ENCODE data around the gene CHST8. TPM values are rescaled to one million over a fixed set of nuclear protein-coding genes. Genes with fewer than 3 reads are reported as not detected.

The CHST8 gene
- total RNA-seq, 2 experiments from 2014 or later: not detected

GRCh38 chr19:33799476-33799875 lies 177.7 kb downstream of the CHST8 start:
- H3K9me3 Mint-ChIP-seq (ENCODE audit: low read depth): no peaks in the 10 kb centered on the region
- POLR2A ChIA-PET: no interaction called here
- intact Hi-C loops (cut with DNase I, micrococcal nuclease): loop anchor here in 1 of 2 experiments (5.0 to 10.0 kb wide), 3 partner anchors 198 to 622 kb away; no protein-coding TSS in a partner anchor
- ATAC-seq (no peak), DNase-seq (no peak)
- CTCF ChIA-PET: interaction anchor here (1.0 kb wide), 1 partner anchor 243 kb away, joined by 3 read pairs; no protein-coding TSS in a partner anchor
- no peak overlapping the region for H3K4me3 Mint-ChIP-seq
- no peaks in the 10 kb centered on the region for H3K36me3 Mint-ChIP-seq (ENCODE audit: low read depth)
- no peak overlapping the region for H3K27ac Mint-ChIP-seq
- H3K4me1 Mint-ChIP-seq: peaks cover 2% of the 10 kb centered on the region
- H3K27me3 Mint-ChIP-seq: peaks cover 9% of the 10 kb centered on the region

- no peak for ATAC-seq
- intact Hi-C loops (cut with DNase I, micrococcal nuclease): no loop called here
- ChIA-PET POLR2A (no interaction called here), CTCF (no interaction called here)
- Mint-ChIP-seq H3K36me3 (ENCODE audit: low read depth) (no peaks in the 10 kb centered on the region), H3K27ac (no peak overlapping the region), H3K9me3 (ENCODE audit: low read depth) (no peaks in the 10 kb centered on the region), H3K27me3 (peaks cover 9% of the 10 kb centered on the region), H3K4me1 (peaks cover 2% of the 10 kb centered on the region), H3K4me3 (no peak overlapping the region)
- no peak for DNase-seq
Measured at GRCh38 chr19:33800012-33800680, 178.4 kb downstream of the CHST8 start.

GRCh38 chr19:33801411-33801810 lies 179.7 kb downstream of the CHST8 start:
- peaks cover 9% of the 10 kb centered on the region for H3K27me3 Mint-ChIP-seq
- H3K4me1 Mint-ChIP-seq: peaks cover 5% of the 10 kb centered on the region
- intact Hi-C loops (cut with DNase I, micrococcal nuclease): no loop called here
- H3K4me3 Mint-ChIP-seq: no peak overlapping the region
- ChIA-PET CTCF (no interaction called here), POLR2A (no interaction called here)
- H3K27ac Mint-ChIP-seq: no peak overlapping the region
- H3K36me3 Mint-ChIP-seq (ENCODE audit: low read depth): no peaks in the 10 kb centered on the region
- ATAC-seq (no peak), DNase-seq (no peak)
- no peaks in the 10 kb centered on the region for H3K9me3 Mint-ChIP-seq (ENCODE audit: low read depth)

- H3K27ac Mint-ChIP-seq: no peak overlapping the region
- POLR2A ChIA-PET: no interaction called here
- peaks cover 9% of the 10 kb centered on the region for H3K27me3 Mint-ChIP-seq
- DNase-seq (no peak), ATAC-seq (no peak)
- H3K36me3 Mint-ChIP-seq (ENCODE audit: low read depth): no peaks in the 10 kb centered on the region
- H3K4me3 Mint-ChIP-seq: no peak overlapping the region
- CTCF ChIA-PET: no interaction called here
- H3K9me3 Mint-ChIP-seq (ENCODE audit: low read depth): no peaks in the 10 kb centered on the region
- H3K4me1 Mint-ChIP-seq: peaks cover 5% of the 10 kb centered on the region
- intact Hi-C loops (cut with DNase I, micrococcal nuclease): no loop called here
Measured at GRCh38 chr19:33802001-33802400, 180.2 kb downstream of the CHST8 start.

GRCh38 chr19:33802801-33803200 lies 181.0 kb downstream of the CHST8 start:
- CTCF ChIA-PET: interaction anchor here (0.6 kb wide), 1 partner anchor 436 kb away, joined by 4 read pairs; no protein-coding TSS in a partner anchor
- POLR2A ChIA-PET: no interaction called here
- DNase-seq (no peak), ATAC-seq (no peak)
- H3K36me3 Mint-ChIP-seq (ENCODE audit: low read depth): no peaks in the 10 kb centered on the region
- intact Hi-C loops (cut with DNase I, micrococcal nuclease): no loop called here
- H3K27ac Mint-ChIP-seq: no peak overlapping the region
- H3K9me3 Mint-ChIP-seq (ENCODE audit: low read depth): no peaks in the 10 kb centered on the region
- H3K4me3 Mint-ChIP-seq: no peak overlapping the region
- H3K4me1 Mint-ChIP-seq: peaks cover 3% of the 10 kb centered on the region
- H3K27me3 Mint-ChIP-seq: peaks cover 6% of the 10 kb centered on the region

GRCh38 chr19:33803383-33803782 lies 181.6 kb downstream of the CHST8 start:
- no peak overlapping the region for H3K27ac Mint-ChIP-seq
- ChIA-PET CTCF (interaction anchor here (0.6 to 0.8 kb wide), 3 partner anchors 208 to 993 kb away, joined by 3 to 4 read pairs (median 4); no protein-coding TSS in a partner anchor), POLR2A (no interaction called here)
- ATAC-seq (no peak), DNase-seq (no peak)
- H3K9me3 Mint-ChIP-seq (ENCODE audit: low read depth): no peaks in the 10 kb centered on the region
- intact Hi-C loops (cut with DNase I, micrococcal nuclease): no loop called here
- H3K36me3 Mint-ChIP-seq (ENCODE audit: low read depth): no peaks in the 10 kb centered on the region
- peaks cover 3% of the 10 kb centered on the region for H3K4me1 Mint-ChIP-seq
- no peak overlapping the region for H3K4me3 Mint-ChIP-seq
- H3K27me3 Mint-ChIP-seq: peaks cover 6% of the 10 kb centered on the region

GRCh38 chr19:33804021-33804799 lies 182.5 kb downstream of the CHST8 start:
- no peak overlapping the region for H3K4me3 Mint-ChIP-seq
- peaks cover 3% of the 10 kb centered on the region for H3K4me1 Mint-ChIP-seq
- no peak overlapping the region for H3K27ac Mint-ChIP-seq
- H3K9me3 Mint-ChIP-seq (ENCODE audit: low read depth): no peaks in the 10 kb centered on the region
- DNase-seq: no peak
- ChIA-PET CTCF (interaction anchor here (0.5 to 0.8 kb wide), 3 partner anchors 207 to 992 kb away, joined by 3 to 5 read pairs (median 4); no protein-coding TSS in a partner anchor), POLR2A (no interaction called here)
- no peaks in the 10 kb centered on the region for H3K27me3 Mint-ChIP-seq
- intact Hi-C loops (cut with DNase I, micrococcal nuclease): no loop called here
- ATAC-seq: no peak
- no peaks in the 10 kb centered on the region for H3K36me3 Mint-ChIP-seq (ENCODE audit: low read depth)

- intact Hi-C loops (cut with DNase I, micrococcal nuclease): no loop called here
- ChIA-PET CTCF (interaction anchor here (0.6 kb wide), 1 partner anchor 27 kb away, joined by 5 read pairs; no protein-coding TSS in a partner anchor), POLR2A (no interaction called here)
- Mint-ChIP-seq H3K4me1 (peaks cover 3% of the 10 kb centered on the region), H3K9me3 (ENCODE audit: low read depth) (no peaks in the 10 kb centered on the region), H3K27ac (no peak overlapping the region), H3K27me3 (no peaks in the 10 kb centered on the region), H3K36me3 (ENCODE audit: low read depth) (no peaks in the 10 kb centered on the region), H3K4me3 (no peak overlapping the region)
- ATAC-seq (no peak), DNase-seq (no peak)
Measured at GRCh38 chr19:33805313-33805712, 183.6 kb downstream of the CHST8 start.

- Mint-ChIP-seq H3K36me3 (ENCODE audit: low read depth) (no peaks in the 10 kb centered on the region), H3K27ac (no peak overlapping the region), H3K9me3 (ENCODE audit: low read depth) (no peaks in the 10 kb centered on the region), H3K4me3 (no peak overlapping the region), H3K27me3 (no peaks in the 10 kb centered on the region), H3K4me1 (peaks cover 3% of the 10 kb centered on the region)
- CTCF ChIA-PET: interaction anchor here (0.6 kb wide), 1 partner anchor 28 kb away, joined by 5 read pairs; no protein-coding TSS in a partner anchor
- ATAC-seq (no peak), DNase-seq (no peak)
- intact Hi-C loops (cut with DNase I, micrococcal nuclease): no loop called here
- POLR2A ChIA-PET: no interaction called here
Measured at GRCh38 chr19:33805840-33806433, 184.2 kb downstream of the CHST8 start.

- peaks cover 3% of the 10 kb centered on the region for H3K4me1 Mint-ChIP-seq
- H3K36me3 Mint-ChIP-seq (ENCODE audit: low read depth): no peaks in the 10 kb centered on the region
Measured at GRCh38 chr19:33806434-33806881, 184.7 kb downstream of the CHST8 start.

GRCh38 chr19:33808399-33808798 lies 186.6 kb downstream of the CHST8 start:
- Mint-ChIP-seq H3K36me3 (ENCODE audit: low read depth) (peaks cover 2% of the 10 kb centered on the region), H3K9me3 (ENCODE audit: low read depth) (no peaks in the 10 kb centered on the region), H3K4me1 (peaks cover 3% of the 10 kb centered on the region), H3K27me3 (no peaks in the 10 kb centered on the region), H3K4me3 (no peak overlapping the region), H3K27ac (no peak overlapping the region)
- intact Hi-C loops (cut with DNase I, micrococcal nuclease): no loop called here
- no peak for ATAC-seq
- ChIA-PET POLR2A (no interaction called here), CTCF (interaction anchor here (1.0 kb wide), 1 partner anchor 29 kb away, joined by 3 read pairs; no protein-coding TSS in a partner anchor)
- DNase-seq: no peak

More at GRCh38 chr19:33806434-33806881, 184.7 kb downstream of the CHST8 start:
- ChIA-PET POLR2A (no interaction called here), CTCF (interaction anchor here (0.8 kb wide), 1 partner anchor 28 kb away, joined by 3 read pairs; no protein-coding TSS in a partner anchor)
- Mint-ChIP-seq H3K27me3 (no peaks in the 10 kb centered on the region), H3K4me3 (no peak overlapping the region), H3K9me3 (ENCODE audit: low read depth) (no peaks in the 10 kb centered on the region), H3K27ac (no peak overlapping the region)
- DNase-seq: no peak
- no peak for ATAC-seq
- intact Hi-C loops (cut with DNase I, micrococcal nuclease): no loop called here

All from activated CD4-positive, alpha-beta T cell treated with anti-CD3 and anti-CD28 coated beads for 36 hours (primary cell).